ENCODE data around the gene LRP1B. TPM values are rescaled to one million over a fixed set of nuclear protein-coding genes. Genes with fewer than 3 reads are reported as not detected.

Gene LRP1B
- total RNA-seq, 1 donor from 2014 or later: not detected

DNA sequence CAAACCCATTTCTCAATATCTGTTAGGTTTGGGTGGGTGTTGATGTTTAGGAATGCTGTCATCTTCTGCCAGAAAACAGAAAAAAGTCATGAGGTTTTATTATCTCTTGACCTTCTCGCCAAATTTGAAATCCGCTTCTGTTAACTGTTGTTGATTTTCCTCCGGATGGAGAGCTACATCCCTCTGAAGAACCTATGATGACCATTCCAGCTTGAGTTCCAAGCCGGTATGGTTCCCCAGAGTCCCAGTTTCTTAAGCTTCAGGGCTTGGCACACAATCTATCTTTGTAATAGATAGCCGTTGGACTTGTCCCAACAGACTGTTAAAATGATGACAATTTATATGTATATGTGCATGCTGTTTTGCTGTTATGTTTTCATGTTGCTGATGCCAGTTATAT lies 1201.0 kb downstream of the LRP1B start:
- POLR2A ChIA-PET: no interaction called here
- intact Hi-C loops (cut with micrococcal nuclease): no loop called here
- peaks cover 3% of the 10 kb centered on the region for H3K9me3 Mint-ChIP-seq
- H3K4me3 Mint-ChIP-seq: no peak overlapping the region
- CTCF ChIA-PET: no interaction called here
- no peak overlapping the region for H3K27ac Mint-ChIP-seq
- no peak for DNase-seq
- H3K27me3 Mint-ChIP-seq: no peaks in the 10 kb centered on the region
- no peaks in the 10 kb centered on the region for H3K36me3 Mint-ChIP-seq (ENCODE audit: low read depth)
- TF ChIP-seq CTCF (IDR thresholded peaks at IDR 0.05): no peak
- no peaks in the 10 kb centered on the region for H3K4me1 Mint-ChIP-seq
- ATAC-seq (ENCODE audit: low read depth): no peak

DNA sequence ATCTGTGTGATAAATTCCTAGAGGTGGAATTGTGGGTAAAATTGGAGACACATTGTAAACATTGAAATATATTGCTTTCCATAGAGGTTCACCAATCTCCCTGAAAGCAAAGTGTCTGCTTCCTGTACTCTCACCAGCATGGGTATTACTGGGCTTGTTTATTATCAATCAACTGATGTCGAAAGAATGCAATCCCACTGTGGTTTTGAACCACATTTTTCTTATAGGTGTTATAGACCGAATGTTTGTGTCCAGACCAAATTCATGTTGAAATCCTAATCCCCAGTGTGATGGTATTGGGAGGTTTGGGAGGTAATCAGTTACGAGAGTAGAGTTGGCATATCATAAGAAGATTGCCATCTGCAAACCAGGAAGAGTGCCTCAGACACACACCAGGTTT lies 1212.4 kb downstream of the LRP1B start:
- Mint-ChIP-seq H3K27me3 (no peaks in the 10 kb centered on the region), H3K9me3 (peaks cover 3% of the 10 kb centered on the region), H3K4me1 (no peaks in the 10 kb centered on the region), H3K27ac (no peak overlapping the region), H3K4me3 (no peak overlapping the region), H3K36me3 (ENCODE audit: low read depth) (no peaks in the 10 kb centered on the region)
- DNase-seq: no peak
- POLR2A ChIA-PET: no interaction called here
- CTCF ChIA-PET: no interaction called here
- intact Hi-C loops (cut with micrococcal nuclease): no loop called here
- no peak for TF ChIP-seq CTCF (IDR thresholded peaks at IDR 0.05)
- ATAC-seq (ENCODE audit: low read depth): no peak

DNA sequence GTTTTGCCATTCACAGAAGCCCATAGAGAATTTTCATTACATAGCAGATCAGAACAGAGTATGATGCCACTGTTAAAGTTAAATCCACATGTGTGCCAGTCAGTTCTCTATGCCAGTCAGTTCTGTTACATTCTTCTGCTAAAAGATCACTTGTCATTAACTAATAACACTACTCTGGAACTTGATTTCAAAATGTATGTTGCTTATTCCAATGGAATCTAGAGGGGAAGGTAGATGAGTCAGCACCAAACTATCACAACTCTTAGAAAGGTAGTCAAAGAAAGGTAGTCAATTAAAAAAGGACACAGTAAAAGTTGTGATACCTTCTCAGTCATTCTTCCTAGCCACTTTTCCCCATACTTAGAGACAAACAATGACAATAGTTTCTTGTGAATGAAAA lies 1214.4 kb downstream of the LRP1B start:
- ChIA-PET CTCF (no interaction called here), POLR2A (no interaction called here)
- ATAC-seq (ENCODE audit: low read depth) (no peak), DNase-seq (no peak)
- H3K27me3 Mint-ChIP-seq: no peaks in the 10 kb centered on the region
- H3K9me3 Mint-ChIP-seq: peaks cover 3% of the 10 kb centered on the region
- intact Hi-C loops (cut with micrococcal nuclease): no loop called here
- TF ChIP-seq CTCF (IDR thresholded peaks at IDR 0.05): no peak
- no peaks in the 10 kb centered on the region for H3K4me1 Mint-ChIP-seq
- no peak overlapping the region for H3K4me3 Mint-ChIP-seq
- no peak overlapping the region for H3K27ac Mint-ChIP-seq
- no peaks in the 10 kb centered on the region for H3K36me3 Mint-ChIP-seq (ENCODE audit: low read depth)

- ATAC-seq (ENCODE audit: low read depth) (no peak), DNase-seq (no peak)
- ChIA-PET CTCF (no interaction called here), POLR2A (no interaction called here)
- no peaks in the 10 kb centered on the region for H3K27me3 Mint-ChIP-seq
- peaks cover 3% of the 10 kb centered on the region for H3K9me3 Mint-ChIP-seq
- intact Hi-C loops (cut with micrococcal nuclease): no loop called here
- H3K4me1 Mint-ChIP-seq: no peaks in the 10 kb centered on the region
- no peak overlapping the region for H3K4me3 Mint-ChIP-seq
- no peaks in the 10 kb centered on the region for H3K36me3 Mint-ChIP-seq (ENCODE audit: low read depth)
- TF ChIP-seq CTCF (IDR thresholded peaks at IDR 0.05): no peak
- no peak overlapping the region for H3K27ac Mint-ChIP-seq
Measured at GRCh38 chr2:140910683-140911082, 1220.1 kb downstream of the LRP1B start.

GRCh38 chr2:140905083-140905781 lies 1225.6 kb downstream of the LRP1B start:
- no peaks in the 10 kb centered on the region for H3K36me3 Mint-ChIP-seq (ENCODE audit: low read depth)
- intact Hi-C loops (cut with micrococcal nuclease): no loop called here
- ChIA-PET CTCF (no interaction called here), POLR2A (no interaction called here)
- H3K4me1 Mint-ChIP-seq: no peaks in the 10 kb centered on the region
- H3K27ac Mint-ChIP-seq: no peak overlapping the region
- H3K27me3 Mint-ChIP-seq: no peaks in the 10 kb centered on the region
- DNase-seq (no peak), ATAC-seq (ENCODE audit: low read depth) (no peak)
- TF ChIP-seq CTCF (IDR thresholded peaks at IDR 0.05): no peak
- H3K4me3 Mint-ChIP-seq: no peak overlapping the region
- H3K9me3 Mint-ChIP-seq: no peaks in the 10 kb centered on the region

All from activated B cell treated with CpG ODN at 0.5 μM for 24 hours (primary cell).